Esophagus squamous epithelium (tissue), 4 donors: Measurements from ENCODE around the gene EEIG1.

ENCODE experiments used
- CTCF ChIP-seq, 6 experiments: fragments of 450-650 bp in 4 of 6; fragments of 200-600 bp in 2 of 6; sonication (generic) in 2 of 6; IDR thresholded peaks; one replicate each; pipeline ENCODE4 v1.5.1; 2016 to 2019; ENCODE audit warnings: antibody characterized with exemption in 6 of 6, mild to moderate bottlenecking in 4 of 6, moderate library complexity in 4 of 6
- POLR2A ChIP-seq, 4 donors: fragments of 450-650 bp; IDR thresholded peaks; one replicate each; pipeline ENCODE4 v1.6.1; 2017; ENCODE audit warnings: antibody characterized with exemption in 4 of 4, mild to moderate bottlenecking in 4 of 4, moderate library complexity in 3 of 4

GRCh38 chr9:127949827-127950512 is 30.8 kb downstream of the EEIG1 start:
- TF ChIP-seq CTCF (IDR thresholded peaks at IDR 0.05) (no peak), POLR2A (IDR thresholded peaks at IDR 0.05) (no peak)
